ENCODE results near the gene NDUFAF8.

The NDUFAF8 gene

DNA sequence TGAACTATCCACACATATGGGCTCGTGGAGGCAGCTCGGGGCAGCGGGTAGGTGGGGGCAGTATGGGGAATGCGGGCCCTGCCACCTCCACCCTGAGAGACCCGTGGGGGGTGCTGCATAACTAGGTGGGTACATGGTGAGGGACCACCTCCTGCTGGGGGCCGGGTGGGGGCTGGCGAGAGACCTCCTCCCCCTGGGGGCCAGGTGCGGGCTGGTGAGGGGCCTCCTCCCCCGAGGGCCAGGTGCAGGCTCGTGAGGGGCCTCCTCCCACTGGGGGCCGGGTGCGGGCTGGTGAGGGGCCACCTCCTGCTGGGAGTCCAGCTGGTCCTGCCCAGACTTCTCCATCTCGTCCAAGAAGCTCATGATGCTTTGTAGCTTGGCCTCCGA lies 41.7 kb upstream of the NDUFAF8 start:
- TF ChIP-seq ZFX (IDR thresholded peaks at IDR 0.05): no peak
- TF ChIP-seq, protein P1, sequence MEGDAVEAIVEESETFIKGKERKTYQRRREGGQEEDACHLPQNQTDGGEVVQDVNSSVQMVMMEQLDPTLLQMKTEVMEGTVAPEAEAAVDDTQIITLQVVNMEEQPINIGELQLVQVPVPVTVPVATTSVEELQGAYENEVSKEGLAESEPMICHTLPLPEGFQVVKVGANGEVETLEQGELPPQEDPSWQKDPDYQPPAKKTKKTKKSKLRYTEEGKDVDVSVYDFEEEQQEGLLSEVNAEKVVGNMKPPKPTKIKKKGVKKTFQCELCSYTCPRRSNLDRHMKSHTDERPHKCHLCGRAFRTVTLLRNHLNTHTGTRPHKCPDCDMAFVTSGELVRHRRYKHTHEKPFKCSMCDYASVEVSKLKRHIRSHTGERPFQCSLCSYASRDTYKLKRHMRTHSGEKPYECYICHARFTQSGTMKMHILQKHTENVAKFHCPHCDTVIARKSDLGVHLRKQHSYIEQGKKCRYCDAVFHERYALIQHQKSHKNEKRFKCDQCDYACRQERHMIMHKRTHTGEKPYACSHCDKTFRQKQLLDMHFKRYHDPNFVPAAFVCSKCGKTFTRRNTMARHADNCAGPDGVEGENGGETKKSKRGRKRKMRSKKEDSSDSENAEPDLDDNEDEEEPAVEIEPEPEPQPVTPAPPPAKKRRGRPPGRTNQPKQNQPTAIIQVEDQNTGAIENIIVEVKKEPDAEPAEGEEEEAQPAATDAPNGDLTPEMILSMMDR (conservative IDR thresholded peaks at IDR 0.05): no peak
- no peak overlapping the region for H3K27ac ChIP-seq

DNA sequence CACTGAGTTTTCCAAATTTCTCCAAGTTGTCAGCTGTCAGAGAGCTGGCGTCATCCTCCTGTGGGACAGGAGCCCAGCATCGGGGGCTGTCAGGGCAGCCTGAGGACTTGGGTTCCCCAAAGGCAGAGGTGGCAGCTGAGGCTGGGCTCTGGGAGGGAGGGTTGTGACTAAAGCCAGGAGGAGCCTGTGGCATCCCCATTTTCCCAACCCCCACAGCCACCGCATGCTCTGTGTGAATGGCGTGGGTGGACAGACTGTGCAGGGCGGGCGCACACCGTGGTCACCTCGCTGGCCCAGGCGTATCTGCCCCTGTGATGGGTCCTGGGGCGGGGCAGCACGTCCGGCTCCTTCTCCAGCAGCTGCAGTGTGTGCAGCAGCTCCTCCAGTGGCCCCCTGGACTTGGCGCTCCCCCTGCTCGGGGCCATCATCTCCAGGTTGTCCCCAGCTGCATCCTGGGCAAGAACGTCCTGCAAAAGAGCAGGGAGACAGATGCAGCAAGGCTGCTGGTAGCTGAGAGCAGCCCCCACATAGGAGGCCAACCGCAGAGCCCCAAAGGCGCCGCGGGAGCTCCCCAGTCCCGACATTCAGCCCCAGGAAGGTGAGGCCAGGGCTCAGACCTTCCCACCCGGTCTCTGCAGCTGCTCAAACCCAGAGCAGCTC lies 41.2 kb upstream of the NDUFAF8 start:
- TF ChIP-seq, protein P1 (conservative IDR thresholded peaks at IDR 0.05): no peak
- no peak for TF ChIP-seq ZFX (IDR thresholded peaks at IDR 0.05)
- no peak overlapping the region for H3K27ac ChIP-seq

DNA sequence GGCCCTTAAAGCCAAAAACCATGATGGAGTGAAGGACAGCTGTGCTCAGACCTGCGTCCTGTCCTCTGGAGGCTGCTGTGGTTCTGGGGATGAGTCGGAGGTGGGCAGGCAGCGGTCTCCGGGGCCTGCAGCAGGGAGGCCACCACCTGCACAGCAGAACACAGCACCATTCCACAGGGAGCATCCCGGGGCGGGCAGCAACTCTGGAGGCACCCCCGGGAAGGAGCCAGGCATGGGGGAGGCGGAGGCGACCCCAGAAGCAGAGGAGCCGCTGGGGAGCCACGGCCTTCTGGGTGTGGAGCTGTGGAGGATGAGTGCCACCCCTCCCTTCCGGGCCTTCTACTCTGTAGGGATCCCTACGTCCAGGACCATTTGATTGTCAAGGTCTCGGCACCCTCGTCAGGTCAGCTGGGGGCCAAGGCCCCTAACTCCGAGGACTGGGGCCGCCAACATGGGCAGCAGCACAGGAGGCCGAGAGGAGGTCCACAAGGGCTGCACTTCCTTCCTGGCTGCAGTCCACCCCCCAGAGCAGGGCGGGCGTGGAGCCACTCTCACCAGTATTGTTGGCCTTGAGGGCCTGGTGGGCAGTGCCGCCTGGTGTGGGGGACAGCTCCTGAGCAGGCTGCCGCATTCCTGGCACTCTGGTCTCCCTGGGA lies 40.2 kb upstream of the NDUFAF8 start:
- H3K27ac ChIP-seq: no peak overlapping the region
- TF ChIP-seq, protein P1 (conservative IDR thresholded peaks at IDR 0.05): no peak
- no peak for TF ChIP-seq ZFX (IDR thresholded peaks at IDR 0.05)

DNA sequence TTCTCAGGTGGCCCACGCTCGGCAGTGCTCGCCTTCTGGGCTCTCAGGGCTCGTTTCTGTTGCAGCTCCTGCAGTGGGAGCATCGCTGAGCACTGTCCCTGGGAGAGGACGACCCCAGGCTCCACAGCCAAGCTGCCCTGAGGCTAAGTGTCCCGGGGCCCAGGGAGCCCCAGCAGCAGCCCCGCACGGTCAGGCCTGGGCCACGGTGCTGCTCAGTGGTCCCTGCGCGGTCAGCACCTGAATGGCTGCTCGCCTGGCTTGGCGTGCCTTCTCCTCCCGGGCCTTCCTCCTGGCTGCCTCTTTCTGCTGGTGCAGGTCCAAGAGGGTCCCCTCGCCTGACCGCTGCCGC lies 39.7 kb upstream of the NDUFAF8 start:
- H3K27ac ChIP-seq: no peak overlapping the region
- TF ChIP-seq, protein P1 (conservative IDR thresholded peaks at IDR 0.05): no peak
- TF ChIP-seq ZFX (IDR thresholded peaks at IDR 0.05): no peak

DNA sequence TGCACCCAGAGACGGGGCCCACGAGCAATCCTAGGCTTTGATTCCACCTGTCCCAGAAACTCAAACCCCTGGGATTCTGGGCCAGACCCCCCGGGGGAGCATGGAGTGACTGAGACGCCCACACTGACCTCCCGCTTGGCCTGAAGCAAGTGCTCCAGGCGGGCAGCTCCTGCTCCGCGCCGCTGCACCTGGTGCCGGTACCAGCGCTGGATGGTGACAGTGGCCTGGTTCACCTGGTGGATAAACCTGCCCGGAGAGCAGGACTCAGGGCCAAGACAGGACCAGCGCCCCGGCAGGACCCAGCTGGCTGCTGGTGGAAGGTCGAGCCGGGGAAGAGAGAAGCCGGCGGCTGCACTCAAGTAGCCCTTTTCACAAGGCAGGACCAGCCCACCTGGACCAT lies 38.9 kb upstream of the NDUFAF8 start:
- no peak for TF ChIP-seq ZFX (IDR thresholded peaks at IDR 0.05)
- TF ChIP-seq, protein P1 (conservative IDR thresholded peaks at IDR 0.05): no peak
- H3K27ac ChIP-seq: no peak overlapping the region

DNA sequence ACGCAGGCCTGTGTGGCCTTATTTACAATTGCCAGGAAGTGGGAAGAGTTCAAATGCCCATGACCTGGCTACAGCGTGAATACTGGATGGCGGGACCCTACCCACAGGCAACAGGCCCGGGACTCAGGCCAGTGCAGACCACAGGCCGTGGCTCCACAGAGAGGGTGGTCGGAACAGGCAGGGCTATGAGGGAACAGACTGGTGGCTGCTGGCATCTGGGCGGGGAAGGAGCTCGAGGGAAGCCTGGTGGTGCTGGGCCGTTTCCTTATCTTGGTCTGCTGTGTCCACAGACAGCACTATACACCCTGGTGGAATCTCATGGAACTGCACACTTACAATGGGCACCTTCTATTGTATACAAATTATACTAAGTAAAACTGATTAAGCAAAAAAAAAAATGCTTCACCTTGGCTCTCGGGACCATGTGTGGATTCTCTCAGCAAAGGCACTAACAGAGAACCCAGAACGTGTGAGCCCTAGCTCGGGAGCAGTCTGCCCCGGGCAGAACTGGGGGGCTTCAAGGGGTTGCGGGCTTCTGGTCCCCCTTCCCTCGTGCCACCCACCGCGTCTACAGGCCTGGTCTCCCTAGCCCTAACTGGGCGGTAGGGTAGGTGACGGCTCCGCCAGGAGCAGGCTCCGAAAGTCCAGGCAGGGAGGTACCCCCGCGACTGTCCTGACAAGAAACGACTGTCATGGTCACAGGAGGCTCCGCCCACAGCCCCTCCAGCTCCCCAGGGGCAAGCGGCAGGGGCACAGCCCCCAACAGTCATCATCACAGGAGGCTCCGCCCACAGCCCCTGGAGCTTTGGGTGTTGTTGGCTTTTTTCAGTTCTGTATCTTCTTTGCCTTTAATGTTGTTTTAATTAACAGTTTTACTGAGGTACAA lies 38.2 kb upstream of the NDUFAF8 start:
- TF ChIP-seq, protein P1 (conservative IDR thresholded peaks at IDR 0.05): no peak; the same call in 1 of the 2 replicates
- TF ChIP-seq ZFX (IDR thresholded peaks at IDR 0.05): no peak
- H3K27ac ChIP-seq: no peak overlapping the region

DNA sequence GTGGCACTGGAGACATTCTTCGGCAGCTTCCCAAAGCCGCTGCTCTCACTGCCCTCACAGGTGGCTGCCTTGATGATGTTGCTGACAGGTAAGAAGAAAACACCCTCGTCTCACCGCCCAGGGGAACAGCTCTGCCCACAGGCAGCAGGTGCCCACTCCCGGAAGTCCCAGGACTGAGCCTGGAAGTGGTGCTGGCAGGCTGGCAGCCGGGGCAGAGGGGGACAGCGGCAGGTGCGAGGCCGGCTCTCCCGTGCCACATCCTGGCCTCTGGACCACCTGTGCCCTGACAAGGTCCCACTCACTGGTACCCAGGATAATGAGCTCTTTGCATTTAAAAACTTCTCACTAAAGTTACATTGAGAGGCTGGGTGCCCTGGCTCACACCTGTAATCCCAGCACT lies 36.8 kb upstream of the NDUFAF8 start:
- H3K27ac ChIP-seq: no peak overlapping the region
- TF ChIP-seq, protein P1 (conservative IDR thresholded peaks at IDR 0.05): no peak
- TF ChIP-seq ZFX (IDR thresholded peaks at IDR 0.05): no peak
